GM21390 (cell line): ENCODE measurements around the gene PC.

ENCODE experiments used
- ATAC-seq: cut with Tn5 transposase; IDR thresholded peaks from one replicate; pipeline ENCODE4 v1.9.1; 2021; ENCODE audit not compliant: unreplicated experiment

Gene PC

DNA sequence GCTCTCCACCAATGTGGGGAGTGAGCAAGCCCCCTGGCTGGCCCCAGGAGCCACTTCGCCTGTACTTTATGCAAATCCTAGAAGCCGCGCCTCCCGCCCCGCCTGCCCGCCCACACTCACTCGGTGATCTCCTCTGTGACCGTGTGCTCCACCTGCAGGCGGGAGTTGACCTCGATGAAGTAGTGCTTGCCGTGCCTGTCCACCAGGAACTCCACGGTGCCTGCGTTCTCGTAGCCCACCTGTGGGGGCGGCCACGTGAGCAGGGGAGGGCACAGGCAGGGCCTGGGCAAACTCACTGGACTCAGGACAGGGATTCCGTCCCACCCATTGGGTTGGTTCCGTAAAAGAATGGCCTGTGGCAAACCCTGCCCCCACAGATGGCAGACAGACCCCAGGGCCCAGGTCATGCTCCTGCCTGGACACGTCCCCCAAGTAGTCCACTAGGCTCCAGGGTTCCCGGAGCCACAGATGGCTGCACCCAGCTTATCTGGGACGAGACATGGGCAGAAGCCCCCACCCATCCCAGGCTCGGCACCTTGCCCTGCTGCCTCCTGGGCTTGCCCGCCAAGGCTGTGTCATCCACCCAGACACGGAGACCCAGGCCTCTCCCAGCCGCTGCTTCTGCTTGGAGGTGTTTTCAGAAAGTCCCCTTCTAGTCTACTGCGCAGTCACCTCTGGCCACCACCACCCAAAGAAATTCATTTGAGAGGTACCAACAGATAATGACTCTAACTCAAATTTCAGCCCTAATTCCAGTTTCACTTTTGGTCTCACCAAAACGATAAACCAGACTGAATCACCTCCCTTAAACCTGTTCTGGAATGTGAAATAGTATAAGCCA is 89.2 kb downstream of the PC start:
- peak; percentile 74 for ATAC-seq

DNA sequence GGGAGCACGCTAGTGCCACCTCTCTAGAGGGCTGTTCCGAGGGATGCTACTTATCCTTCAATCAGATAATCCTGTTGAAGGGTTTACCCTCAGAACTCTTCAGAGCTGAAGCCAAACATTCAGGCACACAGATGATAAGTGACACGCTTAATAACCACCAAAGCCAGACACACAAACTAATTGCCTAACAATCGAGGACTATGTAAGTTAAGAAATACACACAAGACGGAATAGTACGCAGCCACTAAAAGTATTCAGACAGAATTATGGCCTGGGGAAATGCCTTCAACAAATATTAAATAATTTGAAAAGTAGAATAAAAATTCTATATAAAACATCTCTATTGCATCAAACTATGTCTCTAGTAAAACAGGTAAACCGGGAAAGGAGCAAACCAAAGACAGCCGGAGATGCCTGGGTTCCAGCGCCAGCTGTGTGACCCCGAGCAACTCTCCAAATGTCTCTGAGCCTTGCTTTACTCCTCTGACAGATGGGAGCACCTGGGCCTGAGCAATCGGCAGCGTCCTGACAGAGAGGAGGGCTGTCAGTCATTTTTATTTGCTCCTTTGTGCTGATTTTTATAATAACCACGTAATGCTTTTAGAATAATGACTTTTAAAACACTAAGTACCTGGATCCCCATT is 90.0 kb downstream of the PC start:
- no peak for ATAC-seq

DNA sequence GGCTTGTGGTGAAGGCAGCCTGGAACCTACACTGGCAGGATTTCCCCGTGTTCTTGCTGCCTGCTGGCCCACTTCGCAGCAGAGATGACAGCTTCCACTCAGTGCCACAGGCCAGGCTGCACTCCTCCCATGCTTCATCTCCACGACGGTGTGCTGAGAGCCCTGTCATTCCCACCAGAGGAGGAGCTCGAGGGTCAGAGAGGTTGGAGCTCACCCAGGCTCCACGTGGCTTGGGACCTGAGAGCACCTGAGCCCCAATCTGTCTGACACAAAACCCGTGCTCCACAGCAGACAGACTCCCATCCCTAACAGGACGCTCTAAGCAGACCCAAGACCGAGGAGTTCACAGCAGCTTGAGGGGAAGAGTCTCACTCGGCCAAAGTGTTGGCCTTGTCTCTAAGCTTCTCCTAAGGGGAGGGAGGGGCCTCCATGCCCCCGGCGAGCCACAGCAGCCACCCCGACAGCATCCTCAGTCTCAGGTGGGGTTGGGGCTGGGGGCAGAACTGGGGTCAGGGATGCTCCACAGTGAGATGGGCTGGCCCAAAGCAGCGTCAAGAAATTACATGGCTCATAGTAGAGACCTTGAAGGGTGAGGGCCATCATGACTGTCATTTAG is 90.7 kb downstream of the PC start:
- no peak for ATAC-seq

DNA sequence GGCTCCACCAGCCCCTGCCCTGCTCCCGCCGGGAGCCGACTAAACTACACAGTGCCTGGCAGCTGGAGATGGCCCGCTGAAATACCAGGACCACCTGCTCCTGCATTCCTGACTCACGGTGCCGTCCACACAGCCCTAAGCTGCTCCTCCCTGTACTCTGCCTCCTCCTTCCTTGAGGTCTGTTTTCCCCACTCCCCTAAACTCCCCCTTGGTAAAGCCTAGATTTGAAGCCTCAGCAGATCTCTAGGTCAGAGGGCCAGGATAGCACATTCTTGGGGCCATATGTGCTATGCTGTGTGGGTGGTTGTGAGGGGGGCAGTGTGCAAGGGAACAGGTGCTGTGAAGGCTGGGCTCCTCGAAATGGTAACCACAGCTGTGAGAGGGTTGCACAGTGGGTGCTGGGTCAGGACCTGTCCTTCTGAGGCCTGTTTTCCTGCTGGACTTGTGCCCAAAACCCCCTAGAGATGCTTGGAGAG is 91.6 kb downstream of the PC start:
- ATAC-seq, result no peak

DNA sequence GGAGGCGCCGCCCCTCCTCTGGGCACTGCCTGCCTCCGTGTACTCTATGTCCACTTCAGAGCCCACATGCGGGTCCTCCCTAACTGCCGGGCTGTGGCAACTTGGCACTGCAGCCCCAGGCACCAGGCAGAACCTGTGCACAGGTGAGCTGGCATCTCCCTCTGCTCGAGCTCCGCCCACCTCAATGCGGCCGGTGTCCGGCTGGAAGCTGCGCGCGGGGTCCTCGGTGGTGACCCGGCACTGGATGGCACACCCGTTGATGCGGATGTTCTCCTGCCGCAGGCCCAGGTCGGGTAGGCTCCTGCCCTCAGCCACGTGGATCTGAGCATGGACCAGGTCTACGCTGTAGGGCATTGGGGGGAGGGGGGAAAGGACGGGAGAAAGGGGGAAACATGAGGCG is 92.2 kb downstream of the PC start:
- ATAC-seq, result no peak

DNA sequence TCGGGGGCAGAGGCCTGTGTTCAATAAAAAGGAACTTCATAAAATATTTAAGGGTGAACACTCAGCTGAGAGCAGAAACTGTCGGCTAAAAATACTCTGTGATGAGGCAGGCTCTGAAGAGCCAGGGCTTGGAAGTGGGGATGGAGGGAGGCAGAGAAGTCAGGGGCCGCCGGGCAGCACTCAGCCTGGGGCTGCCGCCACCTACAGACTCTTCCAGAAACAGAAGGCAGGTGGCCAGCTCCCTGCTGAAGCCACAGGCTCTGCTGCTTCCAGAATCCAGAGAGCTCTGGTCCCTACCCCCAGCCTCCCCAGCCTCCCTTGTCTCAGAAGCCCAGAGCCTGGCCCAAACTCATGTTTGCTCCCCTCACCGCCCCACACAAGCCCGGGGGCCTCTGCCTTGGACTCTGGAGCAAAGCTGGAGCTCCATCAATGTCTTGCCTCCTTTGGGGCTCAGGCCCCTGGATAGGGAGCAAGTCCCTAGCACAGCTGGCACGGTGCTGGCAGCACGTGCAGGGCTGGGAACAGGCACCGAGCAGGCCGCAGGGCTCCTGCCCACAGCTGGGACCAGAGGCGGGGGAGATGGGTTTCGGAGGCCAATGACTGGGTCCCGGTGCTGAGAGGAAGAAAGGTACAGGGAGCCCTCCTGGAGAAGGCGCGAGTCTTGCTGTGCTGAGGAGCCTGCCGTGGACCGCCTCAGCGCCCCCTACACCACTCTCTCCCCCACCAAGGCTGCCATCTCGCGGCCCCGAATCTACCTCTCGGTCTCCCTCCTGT is 93.1 kb downstream of the PC start:
- ATAC-seq, result no peak

DNA sequence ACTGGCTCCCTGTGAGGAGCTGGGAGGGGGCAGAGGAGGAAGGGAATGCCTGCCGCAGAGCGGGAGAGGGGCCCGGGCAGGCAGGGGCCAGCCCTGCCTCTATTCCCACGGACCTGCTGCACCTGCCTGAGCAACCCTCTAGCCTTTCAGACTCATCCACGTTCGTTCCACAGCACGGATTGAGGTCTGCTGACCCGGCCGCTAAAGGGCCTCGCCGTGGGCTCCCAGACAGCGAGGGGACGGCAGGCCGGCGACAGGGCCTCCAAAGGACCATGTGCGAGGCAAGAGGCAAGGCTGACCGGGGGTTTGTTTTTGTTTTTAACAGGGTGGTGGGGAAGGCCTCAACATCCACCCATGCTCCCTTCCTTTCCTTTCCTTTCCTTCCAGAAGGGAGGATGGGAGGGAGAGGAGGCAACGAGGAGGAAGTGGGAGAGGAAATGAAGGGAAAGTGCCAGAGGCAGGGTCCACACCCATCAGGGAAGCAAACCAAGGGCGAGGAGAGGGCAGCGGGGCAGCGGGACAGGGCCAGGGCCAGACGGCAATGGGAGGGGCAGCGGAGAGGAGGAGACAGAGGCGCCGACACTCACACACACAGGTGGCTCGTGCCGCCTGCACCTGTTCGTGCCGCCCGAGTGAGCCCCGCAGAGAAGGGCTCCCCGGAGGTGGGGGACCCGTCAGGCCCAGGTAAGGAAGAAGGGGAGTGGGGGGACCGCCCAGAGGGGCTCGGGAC is 93.8 kb downstream of the PC start:
- no peak for ATAC-seq

DNA sequence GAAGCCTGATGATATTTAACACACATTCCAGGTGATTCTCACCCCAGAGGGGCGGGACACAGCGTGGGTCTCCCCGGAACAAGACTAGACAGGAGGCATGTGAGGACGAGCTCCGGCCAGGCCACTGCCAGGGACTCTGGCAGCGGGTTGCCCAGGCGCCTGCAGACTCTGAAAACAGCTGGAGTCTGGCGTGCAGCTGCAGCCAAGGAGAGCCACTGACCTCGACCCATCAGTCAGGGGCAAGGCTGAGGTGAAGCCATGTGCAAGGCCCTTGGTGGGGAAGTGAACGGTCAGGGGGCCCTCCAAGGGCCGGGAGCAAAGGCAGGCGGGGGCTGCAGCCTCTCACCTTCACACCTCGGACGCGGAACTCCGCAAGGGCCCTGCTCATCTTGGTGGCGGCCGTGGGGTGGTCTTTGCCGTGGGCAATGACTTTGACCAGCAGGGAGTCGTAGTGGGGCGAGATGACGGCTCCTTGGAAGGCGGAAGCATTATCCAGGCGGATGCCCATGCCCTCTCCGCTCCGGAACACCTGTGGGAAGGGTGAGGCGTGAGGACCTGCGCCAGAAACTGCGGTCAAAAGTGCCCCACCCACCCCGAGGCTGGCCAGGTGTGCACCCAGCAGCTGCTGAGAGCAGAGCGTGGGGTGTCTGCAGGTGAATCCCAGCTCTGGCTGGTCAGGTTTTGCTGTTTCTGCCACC is 94.6 kb downstream of the PC start:
- ATAC-seq, result no peak

DNA sequence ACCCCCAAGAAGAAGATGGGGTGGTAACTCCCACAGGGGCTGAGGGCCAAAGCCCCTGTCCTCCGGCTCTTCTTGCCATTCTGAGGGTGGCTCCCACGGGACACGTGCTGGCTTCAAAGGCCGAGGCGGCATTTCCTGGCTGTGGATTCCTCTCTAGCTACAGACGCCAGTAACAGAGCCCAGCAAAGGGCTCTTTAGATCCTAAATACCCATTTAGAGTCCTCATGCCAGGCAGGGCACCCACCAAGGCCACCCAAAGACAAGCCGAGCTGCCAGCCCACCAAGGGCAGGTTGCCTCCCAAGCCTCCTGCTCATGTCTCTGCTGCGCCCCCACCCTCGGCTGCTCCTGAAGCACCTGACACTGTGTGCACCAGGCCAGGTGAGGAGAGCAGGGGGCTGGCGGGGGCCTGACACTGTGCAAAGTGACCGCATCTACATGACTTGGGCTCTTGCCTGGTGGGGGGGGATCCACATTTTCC is 95.6 kb downstream of the PC start:
- no peak for ATAC-seq

DNA sequence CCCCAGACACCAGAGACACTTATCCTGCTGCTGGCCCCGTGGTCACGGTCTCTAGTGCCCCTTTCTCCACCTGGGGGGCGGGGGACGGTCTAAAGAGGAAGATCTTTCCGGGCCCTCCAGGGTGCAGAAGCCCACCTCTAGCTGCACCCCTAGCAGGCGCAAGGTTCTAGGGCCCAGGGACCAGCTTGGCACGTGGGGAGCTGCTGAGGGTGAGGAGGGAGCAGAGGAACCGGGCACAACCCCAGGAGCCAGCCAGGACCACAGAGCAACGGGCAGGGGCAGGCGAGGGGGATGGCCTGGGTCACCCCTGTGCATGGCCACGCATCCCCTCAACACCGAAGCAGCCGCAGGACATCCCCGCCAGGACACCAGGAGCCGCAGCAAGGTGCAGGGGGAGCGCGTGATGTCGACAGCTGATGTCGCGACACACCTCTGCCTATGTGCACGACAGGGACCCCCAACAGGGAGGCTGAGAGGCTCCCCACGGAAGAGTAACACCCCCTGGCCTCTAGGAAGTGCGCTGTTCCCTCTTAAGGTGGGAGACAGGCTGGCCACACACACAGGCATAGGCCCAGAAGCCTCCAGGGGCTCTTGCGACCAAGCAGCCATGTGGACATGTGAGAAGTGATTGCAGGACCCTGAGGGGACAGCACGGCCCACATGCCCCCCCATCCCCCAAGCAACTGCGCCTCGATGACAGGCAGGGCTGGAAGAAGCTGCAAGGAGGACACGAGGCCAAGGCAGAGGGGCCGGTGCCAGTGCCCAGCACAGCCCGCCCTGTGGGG is 96.2 kb downstream of the PC start:
- ATAC-seq, result no peak

DNA sequence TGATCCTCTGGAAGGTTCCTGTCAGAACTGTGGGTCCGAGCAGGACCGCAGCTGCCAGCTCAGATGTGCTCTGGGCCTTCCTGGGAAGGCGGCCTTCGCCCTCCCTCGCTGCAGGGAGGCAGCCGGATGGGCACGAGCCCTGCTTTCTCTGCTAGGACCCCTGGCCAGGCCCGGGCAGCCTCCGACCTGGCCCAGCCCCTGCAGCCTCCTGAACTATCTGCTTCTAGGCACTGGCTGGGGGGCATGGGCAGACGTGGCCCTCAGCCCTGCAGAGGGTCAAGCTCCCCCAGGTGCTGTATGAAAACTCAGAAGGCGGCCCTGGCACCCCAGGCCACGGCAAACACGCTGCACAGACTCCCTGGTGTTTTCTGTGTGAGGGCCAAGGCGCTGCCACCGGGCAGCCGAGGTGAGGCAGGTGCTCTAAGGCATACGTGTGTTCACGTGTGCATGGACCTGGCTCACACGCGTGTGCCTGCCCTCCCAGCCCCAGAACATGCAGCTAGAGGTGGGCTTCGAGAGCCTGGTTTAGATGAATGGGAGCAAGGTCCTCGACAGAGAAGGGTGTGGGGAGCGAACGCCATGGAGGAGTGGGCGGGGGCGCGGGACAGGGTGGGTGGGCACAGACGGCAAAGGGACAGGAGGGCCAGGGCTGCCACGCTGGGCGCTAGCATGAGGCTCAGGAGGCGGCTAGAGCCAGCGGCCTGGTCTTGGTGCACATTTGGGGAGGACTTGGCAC is 97.0 kb downstream of the PC start:
- ATAC-seq, result no peak

DNA sequence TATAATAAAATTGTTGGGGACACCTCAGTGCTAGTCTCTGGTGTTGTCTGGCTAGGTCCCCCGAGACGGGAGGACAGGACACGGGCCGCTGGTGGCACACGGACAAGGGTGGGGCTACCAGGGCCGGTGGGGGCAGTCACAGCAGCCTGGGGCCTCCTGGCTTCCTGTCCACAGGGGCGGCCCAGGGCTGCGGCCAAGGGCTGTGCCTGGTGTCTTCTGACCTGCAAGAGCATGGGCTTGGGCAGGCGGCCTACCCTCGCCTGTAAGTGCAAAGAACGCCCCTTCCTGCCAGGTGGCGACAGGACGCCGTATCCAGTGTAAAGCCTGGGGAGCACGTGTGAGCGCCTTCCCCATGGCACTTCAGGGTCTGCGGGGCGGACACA is 97.7 kb downstream of the PC start:
- ATAC-seq, result no peak

DNA sequence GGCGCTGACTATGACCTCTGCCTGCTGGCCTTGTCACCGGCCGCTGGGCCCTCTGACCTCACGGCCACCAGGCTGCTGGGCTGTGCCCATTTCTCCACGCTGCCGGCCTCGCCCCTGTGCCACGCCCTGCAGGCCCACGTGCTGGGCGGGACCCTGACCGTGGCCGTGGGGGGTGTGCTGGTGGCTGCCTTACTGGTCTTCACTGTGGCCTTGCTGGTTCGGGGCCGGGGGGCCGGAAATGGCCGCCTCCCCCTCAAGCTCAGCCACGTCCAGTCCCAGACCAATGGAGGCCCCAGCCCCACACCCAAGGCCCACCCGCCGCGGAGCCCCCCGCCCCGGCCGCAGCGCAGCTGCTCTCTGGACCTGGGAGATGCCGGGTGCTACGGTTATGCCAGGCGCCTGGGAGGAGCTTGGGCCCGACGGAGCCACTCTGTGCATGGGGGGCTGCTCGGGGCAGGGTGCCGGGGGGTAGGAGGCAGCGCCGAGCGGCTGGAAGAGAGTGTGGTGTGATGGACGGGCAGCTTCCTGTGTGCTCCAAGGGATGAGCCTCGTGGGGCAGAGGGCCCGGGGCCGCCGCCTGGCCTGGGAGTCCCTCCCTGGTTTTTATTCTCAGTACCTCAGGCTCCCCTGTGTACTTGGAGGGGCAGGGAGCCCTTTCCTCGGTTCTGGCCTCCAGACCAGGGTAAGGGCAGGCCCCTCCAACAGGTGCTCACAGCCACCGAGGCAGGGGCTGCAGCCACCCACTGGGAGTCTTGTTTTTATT is 98.3 kb downstream of the PC start:
- ATAC-seq, result no peak

DNA sequence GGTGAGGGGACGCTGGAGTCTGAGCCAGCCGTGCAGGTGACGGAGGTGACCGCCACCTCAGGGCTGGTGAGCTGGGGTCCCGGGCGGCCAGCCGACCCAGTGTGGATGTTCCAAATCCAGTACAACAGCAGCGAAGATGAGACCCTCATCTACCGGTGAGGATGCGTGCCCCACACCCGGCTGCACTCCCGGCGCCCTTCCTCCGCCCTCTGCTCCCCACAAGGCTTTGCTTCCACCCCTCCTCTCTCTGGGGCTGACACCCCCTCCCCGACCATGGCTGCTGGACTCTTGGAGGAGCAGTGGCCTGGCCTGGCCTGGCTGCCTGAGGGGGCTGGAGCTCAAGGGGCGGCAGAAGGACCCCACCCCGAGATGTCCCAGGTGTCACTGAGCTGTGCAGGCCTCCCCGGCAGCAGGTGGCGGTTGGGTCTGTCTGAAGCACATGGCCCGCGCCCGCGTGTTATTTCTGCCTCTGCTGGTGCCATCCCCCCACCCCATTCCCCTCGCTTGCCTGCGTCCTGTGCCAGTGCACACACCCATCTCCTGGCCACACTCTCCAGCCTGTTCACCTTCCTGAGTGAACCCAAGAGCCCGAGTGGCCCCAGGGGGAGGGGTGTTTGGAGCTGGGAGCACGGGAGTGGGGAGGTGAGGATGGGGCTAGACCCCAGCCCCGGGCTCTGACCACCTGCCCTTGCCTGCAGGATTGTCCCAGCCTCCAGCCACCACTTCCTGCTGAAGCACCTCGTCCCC is 99.1 kb downstream of the PC start:
- no peak for ATAC-seq

DNA sequence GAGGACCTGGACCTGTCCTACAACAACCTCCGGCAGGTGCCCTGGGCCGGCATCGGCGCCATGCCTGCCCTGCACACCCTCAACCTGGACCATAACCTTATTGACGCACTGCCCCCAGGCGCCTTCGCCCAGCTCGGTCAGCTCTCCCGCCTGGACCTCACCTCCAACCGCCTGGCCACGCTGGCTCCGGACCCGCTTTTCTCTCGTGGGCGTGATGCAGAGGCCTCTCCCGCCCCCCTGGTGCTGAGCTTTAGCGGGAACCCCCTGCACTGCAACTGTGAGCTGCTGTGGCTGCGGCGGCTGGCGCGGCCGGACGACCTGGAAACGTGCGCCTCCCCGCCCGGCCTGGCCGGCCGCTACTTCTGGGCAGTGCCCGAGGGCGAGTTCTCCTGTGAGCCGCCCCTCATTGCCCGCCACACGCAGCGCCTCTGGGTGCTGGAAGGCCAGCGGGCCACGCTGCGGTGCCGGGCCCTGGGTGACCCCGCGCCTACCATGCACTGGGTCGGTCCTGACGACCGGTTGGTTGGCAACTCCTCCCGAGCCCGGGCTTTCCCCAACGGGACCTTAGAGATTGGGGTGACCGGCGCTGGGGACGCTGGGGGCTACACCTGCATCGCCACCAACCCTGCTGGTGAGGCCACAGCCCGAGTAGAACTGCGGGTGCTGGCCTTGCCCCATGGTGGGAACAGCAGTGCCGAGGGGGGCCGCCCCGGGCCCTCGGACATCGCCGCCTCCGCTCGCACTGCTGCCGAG is 99.8 kb downstream of the PC start:
- no peak for ATAC-seq

DNA sequence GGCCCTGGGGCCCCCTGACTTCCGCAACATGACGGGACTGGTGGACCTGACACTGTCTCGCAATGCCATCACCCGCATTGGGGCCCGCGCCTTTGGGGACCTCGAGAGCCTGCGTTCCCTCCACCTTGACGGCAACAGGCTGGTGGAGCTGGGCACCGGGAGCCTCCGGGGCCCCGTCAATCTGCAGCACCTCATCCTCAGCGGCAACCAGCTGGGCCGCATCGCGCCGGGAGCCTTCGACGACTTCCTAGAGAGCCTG is 100.3 kb downstream of the PC start:
- ATAC-seq, result no peak
